Upper lobe of left lung (tissue), 4 donors: ENCODE measurements around the gene TMEM217.

ENCODE experiments used
- EP300 ChIP-seq, 4 donors: sonication (generic); formaldehyde crosslinking; IDR thresholded peaks; one replicate each; pipeline ENCODE4 v1.5.1; 2017; ENCODE audit warnings: antibody characterized with exemption in 4 of 4, control low read depth in 2 of 4
- POLR2A ChIP-seq, 4 donors: fragments of 450-650 bp; IDR thresholded peaks; one replicate each; pipeline ENCODE4 v1.5.1; 2016 to 2017; ENCODE audit warnings: antibody characterized with exemption in 4 of 4, mild to moderate bottlenecking in 2 of 4
- POLR2AphosphoS5 ChIP-seq, 2 donors: sonication (generic); formaldehyde crosslinking; IDR thresholded peaks; one replicate each; pipeline ENCODE4 v1.5.1; 2017; ENCODE audit warnings: antibody characterized with exemption in 2 of 2
- TF ChIP-seq, protein P1 (sequence below), 6 experiments: fragments of 450-650 bp in 4 of 6; fragments of 200-600 bp in 2 of 6; sonication (generic) in 2 of 6; IDR thresholded peaks; one replicate each; pipeline ENCODE4 v1.5.1; 2016 to 2019; ENCODE audit warnings: antibody characterized with exemption in 6 of 6

DNA sequence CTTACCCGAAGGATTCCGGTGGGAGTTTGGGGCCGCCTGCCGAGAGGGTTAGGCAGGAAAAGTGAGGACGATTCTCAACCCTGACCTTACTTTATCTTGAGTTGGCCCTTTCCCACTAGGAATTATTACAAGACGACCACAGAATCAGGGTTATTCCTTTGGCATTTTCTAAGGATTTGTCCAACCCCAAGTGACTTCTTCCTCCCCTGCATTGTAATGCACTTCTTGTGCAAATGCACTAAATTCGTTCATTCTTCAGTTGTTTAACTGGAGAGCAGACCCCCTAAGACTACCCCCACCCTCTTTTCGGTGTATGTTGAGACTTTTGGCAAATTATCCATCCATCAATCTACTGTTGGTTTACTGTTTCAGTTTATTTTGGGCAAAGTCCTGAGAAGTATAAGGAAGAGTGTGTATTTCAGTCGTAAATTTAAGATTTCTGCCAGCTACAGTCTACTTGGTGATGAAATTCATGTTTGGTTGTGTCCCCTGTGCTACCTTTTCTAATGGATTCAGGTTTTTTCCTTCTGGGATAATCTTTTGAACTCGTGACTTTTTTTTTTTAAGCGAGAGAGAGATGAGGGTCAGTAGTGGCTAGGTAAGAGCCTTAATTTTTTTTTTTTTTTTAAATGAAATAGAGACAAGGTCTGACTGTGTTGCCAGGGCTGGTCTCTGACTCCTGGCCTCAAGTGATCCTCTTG lies 611 bp upstream of the TMEM217 start:
- TF ChIP-seq EP300 (IDR thresholded peaks at IDR 0.05) (no peak), POLR2A (IDR thresholded peaks at IDR 0.05) (no peak), POLR2AphosphoS5 (IDR thresholded peaks at IDR 0.05) (no peak)
- TF ChIP-seq, protein P1, sequence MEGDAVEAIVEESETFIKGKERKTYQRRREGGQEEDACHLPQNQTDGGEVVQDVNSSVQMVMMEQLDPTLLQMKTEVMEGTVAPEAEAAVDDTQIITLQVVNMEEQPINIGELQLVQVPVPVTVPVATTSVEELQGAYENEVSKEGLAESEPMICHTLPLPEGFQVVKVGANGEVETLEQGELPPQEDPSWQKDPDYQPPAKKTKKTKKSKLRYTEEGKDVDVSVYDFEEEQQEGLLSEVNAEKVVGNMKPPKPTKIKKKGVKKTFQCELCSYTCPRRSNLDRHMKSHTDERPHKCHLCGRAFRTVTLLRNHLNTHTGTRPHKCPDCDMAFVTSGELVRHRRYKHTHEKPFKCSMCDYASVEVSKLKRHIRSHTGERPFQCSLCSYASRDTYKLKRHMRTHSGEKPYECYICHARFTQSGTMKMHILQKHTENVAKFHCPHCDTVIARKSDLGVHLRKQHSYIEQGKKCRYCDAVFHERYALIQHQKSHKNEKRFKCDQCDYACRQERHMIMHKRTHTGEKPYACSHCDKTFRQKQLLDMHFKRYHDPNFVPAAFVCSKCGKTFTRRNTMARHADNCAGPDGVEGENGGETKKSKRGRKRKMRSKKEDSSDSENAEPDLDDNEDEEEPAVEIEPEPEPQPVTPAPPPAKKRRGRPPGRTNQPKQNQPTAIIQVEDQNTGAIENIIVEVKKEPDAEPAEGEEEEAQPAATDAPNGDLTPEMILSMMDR (IDR thresholded peaks at IDR 0.05), result no peak
